GM23248 (cell line): Measurements from ENCODE around the gene EXOC3L2.

ENCODE experiments used
- EZH2 ChIP-seq: fragments of 200-600 bp; sonication (generic); IDR thresholded peaks from 2 replicates; pipeline ENCODE4 v1.6.1; 2018; ENCODE audit warnings: antibody characterized with exemption, mild to moderate bottlenecking; ENCODE audit not compliant: insufficient read depth, poor library complexity, severe bottlenecking
- EZH2phosphoT487 ChIP-seq: fragments of 200-600 bp; sonication (generic); IDR thresholded peaks from 2 replicates; pipeline ENCODE4 v1.6.1; 2018; ENCODE audit warnings: antibody characterized with exemption, moderate library complexity, mild to moderate bottlenecking, low read depth; ENCODE audit not compliant: insufficient read depth

- TF ChIP-seq EZH2 (no peak), EZH2phosphoT487 (no peak)
Measured at GRCh38 chr19:45253396-45254027, 8.3 kb upstream of the EXOC3L2 start.
